Measurements from ENCODE around the gene MUC20. TPM values are rescaled to one million over a fixed set of nuclear protein-coding genes. Genes with fewer than 3 reads are reported as not detected.
"Not testable (repeated sequence)": the region's sequence is repeated elsewhere in the genome, so short reads cannot be mapped to it uniquely, and the experiment has no call there.

Gene MUC20
- total RNA-seq, 6 donors from 2014 or later: 10.1 to 39.8 (median 15.2) TPM

GRCh38 chr3:195767792-195768191, 47.0 kb downstream of the MUC20 start:
- Histone ChIP-seq H3K27ac (no peak overlapping the region), H3K4me3 (no peak overlapping the region), H3K27me3 (no peaks in the 10 kb centered on the region), H3K36me3 (no peaks in the 10 kb centered on the region), H3K4me1 (no peaks in the 10 kb centered on the region), H3K9me3 (no peaks in the 10 kb centered on the region)
- ATAC-seq (ENCODE audit: low FRiP score in 2 of 2) (no peak), DNase-seq (peak in 1 of 2 donors; percentile 6)
- no peak for TF ChIP-seq CTCF (IDR thresholded peaks at IDR 0.05)
- no peak for TF ChIP-seq POLR2AphosphoS5 (IDR thresholded peaks at IDR 0.05)
- 73 to 77% methylated on average over 9 of the region's 10 CpGs for WGBS, 2 donors

- no peaks in the 10 kb centered on the region for H3K36me3 ChIP-seq
- 67 to 76% methylated on average over 6 of the region's 6 CpGs for WGBS, 2 donors
- TF ChIP-seq POLR2A (IDR thresholded peaks at IDR 0.05): no peak
- no peak for TF ChIP-seq CTCF (IDR thresholded peaks at IDR 0.05)
- TF ChIP-seq POLR2AphosphoS5 (IDR thresholded peaks at IDR 0.05): no peak
- no peak for TF ChIP-seq EP300 (IDR thresholded peaks at IDR 0.05)
Observed at GRCh38 chr3:195768414-195768813, 47.6 kb downstream of the MUC20 start.

DNA sequence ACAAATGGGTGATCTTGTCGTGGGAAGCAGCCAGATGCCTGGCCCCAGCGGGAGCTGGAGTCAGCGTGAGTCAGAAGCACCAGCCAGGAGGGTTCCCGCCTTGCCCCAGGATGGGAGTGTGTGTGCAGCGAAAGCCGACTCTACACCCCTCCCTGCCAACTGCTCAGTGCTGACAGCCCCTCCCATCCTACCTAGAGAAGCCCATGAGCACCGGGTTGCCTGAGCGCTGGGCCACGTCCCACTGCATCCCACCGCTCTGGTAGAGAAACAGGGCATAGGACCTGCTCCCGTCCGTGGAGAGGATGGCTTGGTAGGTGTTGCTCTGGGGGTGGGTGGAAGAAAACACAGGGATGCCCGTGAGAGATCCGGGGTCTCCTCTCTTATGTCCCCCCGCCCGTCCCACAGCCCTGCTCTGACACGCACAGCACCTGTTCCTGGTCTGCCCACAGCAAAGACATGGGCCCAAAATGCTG, 48.1 kb downstream of the MUC20 start:
- ATAC-seq (ENCODE audit: low FRiP score in 2 of 2): no peak
- Histone ChIP-seq H3K4me1 (no peaks in the 10 kb centered on the region), H3K4me3 (no peak overlapping the region), H3K9me3 (no peaks in the 10 kb centered on the region), H3K27me3 (no peaks in the 10 kb centered on the region), H3K36me3 (no peaks in the 10 kb centered on the region), H3K27ac (no peak overlapping the region)
- peak in 1 of 2 donors; percentile 59 for DNase-seq
- TF ChIP-seq CTCF (IDR thresholded peaks at IDR 0.05): no peak
- no peak for TF ChIP-seq EP300 (IDR thresholded peaks at IDR 0.05)
- TF ChIP-seq POLR2AphosphoS5 (IDR thresholded peaks at IDR 0.05): no peak
- no peak for TF ChIP-seq POLR2A (IDR thresholded peaks at IDR 0.05)
- 73 to 79% methylated on average over 7 to 17 of the region's 17 CpGs for WGBS, 2 donors

More at GRCh38 chr3:195768414-195768813, 47.6 kb downstream of the MUC20 start:
- DNase-seq (no peak), ATAC-seq (ENCODE audit: low FRiP score in 2 of 2) (no peak)
- Histone ChIP-seq H3K4me3 (no peak overlapping the region), H3K27me3 (no peaks in the 10 kb centered on the region), H3K9me3 (no peaks in the 10 kb centered on the region), H3K27ac (no peak overlapping the region), H3K4me1 (no peaks in the 10 kb centered on the region)

GRCh38 chr3:195769551-195769950, 48.8 kb downstream of the MUC20 start:
- Histone ChIP-seq H3K36me3 (no peaks in the 10 kb centered on the region), H3K9me3 (no peaks in the 10 kb centered on the region), H3K27ac (no peak overlapping the region), H3K4me3 (no peak overlapping the region), H3K4me1 (no peaks in the 10 kb centered on the region), H3K27me3 (no peaks in the 10 kb centered on the region)
- TF ChIP-seq POLR2A (IDR thresholded peaks at IDR 0.05) (no peak), EP300 (IDR thresholded peaks at IDR 0.05) (no peak), POLR2AphosphoS5 (IDR thresholded peaks at IDR 0.05) (no peak), CTCF (IDR thresholded peaks at IDR 0.05) (no peak)
- DNase-seq: no peak
- ATAC-seq (ENCODE audit: low FRiP score in 2 of 2): no peak
- WGBS, 2 donors: 95 to 96% methylated on average over 10 of the region's 10 CpGs

GRCh38 chr3:195770081-195770840, 49.5 kb downstream of the MUC20 start:
- H3K4me1 ChIP-seq: no peaks in the 10 kb centered on the region
- no peaks in the 10 kb centered on the region for H3K36me3 ChIP-seq
- H3K4me3 ChIP-seq: no peak overlapping the region
- no peak for ATAC-seq (ENCODE audit: low FRiP score in 2 of 2)
- TF ChIP-seq EP300 (IDR thresholded peaks at IDR 0.05) (no peak), CTCF (IDR thresholded peaks at IDR 0.05) (no peak), POLR2AphosphoS5 (IDR thresholded peaks at IDR 0.05) (no peak), POLR2A (IDR thresholded peaks at IDR 0.05) (no peak)
- H3K27ac ChIP-seq: no peak overlapping the region
- no peaks in the 10 kb centered on the region for H3K27me3 ChIP-seq
- WGBS, 2 donors: 78% methylated on average over 13 to 16 of the region's 16 CpGs
- no peaks in the 10 kb centered on the region for H3K9me3 ChIP-seq
- DNase-seq: peak in 1 of 2 donors; percentile 12

DNA sequence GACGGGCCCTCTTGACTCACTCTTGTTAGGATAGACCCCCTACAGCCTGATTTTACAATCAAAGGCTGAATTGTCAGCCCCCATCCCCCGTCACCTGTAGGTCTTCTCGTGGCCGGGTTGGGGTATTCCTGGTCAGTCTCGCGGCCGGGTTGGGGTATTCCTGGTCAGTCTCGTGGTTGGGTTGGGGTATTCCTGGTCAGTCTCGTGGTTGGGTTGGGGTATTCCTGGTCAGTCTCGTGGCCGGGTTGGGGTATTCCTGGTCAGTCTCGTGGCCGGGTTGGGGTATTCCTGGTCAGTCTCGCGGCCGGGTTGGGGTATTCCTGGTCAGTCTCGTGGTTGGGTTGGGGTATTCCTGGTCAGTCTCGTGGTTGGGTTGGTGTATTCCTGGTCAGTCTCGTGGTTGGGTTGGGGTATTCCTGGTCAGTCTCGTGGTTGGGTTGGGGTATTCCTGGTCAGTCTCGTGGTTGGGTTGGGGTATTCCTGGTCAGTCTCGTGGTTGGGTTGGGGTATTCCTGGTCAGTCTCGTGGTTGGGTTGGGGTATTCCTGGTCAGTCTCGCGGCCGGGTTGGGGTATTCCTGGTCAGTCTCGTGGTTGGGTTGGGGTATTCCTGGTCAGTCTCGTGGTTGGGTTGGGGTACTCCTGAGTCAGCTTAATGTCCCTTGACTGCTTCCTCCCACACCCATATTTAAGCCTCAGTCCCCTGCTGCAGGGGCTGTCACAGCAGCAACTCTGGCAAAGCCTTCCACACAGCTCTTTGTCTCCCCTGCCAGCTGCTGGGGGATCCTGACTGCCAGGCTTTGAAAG, 50.3 kb downstream of the MUC20 start:
- not testable (repeated sequence) for H3K4me3 ChIP-seq; H3K27ac ChIP-seq; H3K27me3 ChIP-seq; H3K4me1 ChIP-seq; ATAC-seq (ENCODE audit: low FRiP score in 2 of 2); H3K9me3 ChIP-seq; H3K36me3 ChIP-seq
- 92 to 96% methylated on average over 11 to 15 of the region's 28 CpGs for WGBS, 2 donors
- peak; percentile 6 to 62 for DNase-seq
